GM15510 (cell line): ENCODE data around the gene FAM120B.

Experiments used
- POLR2A ChIP-seq: IDR thresholded peaks from 3 replicates; pipeline ENCODE4 v1.6.1; 2011; ENCODE audit warnings: borderline replicate concordance; ENCODE audit not compliant: insufficient read length; ENCODE audit errors: extremely low read depth

Gene FAM120B

DNA sequence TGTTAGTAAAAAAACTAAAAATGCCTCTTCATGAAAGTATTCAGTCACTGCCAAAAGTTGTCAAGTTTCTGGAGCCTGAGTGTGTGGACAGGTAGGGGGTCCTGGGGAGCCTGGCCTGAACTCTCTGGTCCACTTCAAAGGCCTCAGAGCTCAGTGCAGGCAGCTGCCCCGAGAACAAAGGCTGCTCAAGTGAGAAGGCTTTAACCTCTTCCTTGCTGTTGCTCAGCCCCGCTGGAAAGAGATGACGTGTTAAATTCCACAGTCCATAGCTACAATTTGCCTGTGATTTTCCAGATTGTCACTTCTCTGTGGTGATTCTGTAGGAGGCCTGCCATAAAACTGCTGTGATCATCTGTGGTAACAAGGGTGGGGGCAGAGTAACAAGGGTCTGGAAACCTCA, 96.9 kb downstream of the FAM120B start:
- TF ChIP-seq POLR2A: no peak

DNA sequence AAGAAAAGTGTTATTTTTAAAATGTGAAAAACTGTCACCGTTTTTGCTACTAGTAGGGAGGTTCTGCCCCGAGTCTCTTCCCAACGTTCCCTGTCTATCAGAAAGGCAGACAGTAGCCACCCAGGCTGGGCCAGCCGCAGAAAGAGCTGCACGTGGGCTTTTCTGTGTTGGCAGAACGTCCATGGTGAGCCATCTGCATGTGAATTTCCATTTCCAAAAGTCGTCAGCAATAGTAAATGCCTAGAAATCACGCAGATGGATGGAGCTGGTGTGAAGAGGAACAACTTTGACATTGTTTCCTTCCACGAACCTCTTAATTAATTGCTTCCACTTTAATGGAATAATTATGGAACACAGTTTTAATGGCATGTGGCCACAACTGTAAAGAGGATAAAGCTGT, 97.5 kb downstream of the FAM120B start:
- no peak for TF ChIP-seq POLR2A

DNA sequence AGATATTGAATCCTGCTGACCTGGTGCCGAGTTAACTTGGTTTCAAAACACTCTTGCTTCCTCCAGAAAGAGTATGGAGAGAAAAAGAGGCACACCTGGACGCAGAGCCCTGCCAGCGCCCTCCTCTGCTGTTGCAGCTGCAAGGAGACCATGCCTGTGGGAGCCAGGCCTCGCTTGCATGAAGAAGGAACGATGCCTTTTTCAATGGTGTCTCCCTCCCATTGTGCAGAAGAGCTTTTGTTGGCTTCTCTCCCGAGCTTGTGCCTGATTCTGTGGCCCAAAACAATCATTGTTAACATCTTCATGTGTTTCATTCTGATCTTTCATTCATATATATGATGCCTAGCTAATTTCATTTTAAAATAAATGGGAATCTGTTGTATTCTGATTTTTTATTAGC, 98.1 kb downstream of the FAM120B start:
- TF ChIP-seq POLR2A: no peak

DNA sequence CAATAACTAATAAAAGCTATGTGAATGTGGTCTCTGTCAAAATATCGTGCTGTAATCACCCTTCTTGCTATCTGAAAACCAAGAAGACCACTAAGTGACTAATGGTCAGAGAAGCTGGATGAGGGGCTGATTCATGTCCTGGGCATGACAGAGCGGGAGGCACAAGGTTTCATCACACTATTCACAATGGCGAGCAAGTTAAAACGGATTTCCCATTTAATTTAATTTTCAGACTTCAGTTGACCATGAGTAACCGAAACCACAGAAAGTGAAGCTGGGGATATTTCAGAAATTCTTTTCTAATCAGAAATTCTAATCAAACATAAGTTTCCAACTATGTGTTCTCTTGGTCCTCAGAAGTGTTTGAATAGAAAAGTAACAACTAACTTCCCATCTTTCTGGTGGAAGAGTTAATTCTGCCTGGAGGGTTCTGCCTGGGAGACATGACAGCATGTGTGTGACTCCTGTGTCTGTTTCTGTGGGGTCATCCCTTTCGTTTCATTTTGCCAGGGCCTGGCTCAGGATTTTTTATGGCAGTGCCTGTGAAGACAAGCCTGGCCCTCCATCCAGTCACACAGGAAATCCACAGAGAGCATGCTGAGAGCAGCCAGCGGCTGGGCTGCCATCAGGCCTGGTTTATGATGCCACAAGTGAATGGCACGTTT, 98.9 kb downstream of the FAM120B start:
- no peak for TF ChIP-seq POLR2A

DNA sequence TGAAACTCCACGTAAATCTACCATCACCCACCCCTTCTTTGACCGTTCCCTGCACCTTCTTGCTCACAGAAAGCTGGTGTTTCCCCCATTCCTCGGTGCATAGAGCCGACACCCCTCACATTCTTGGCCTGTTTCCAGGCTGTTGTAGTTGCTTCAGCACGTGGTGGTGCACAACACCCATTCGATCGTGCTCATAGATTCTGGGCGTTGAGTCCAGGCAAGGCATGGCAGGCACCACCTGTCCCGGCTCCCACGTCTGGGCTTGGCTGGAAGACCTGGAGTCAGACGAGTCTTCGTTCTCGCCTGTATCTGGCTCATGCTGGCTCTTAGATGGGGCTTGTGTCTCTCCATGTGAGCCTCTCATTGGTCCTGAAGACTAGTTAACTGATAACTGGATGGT, 100.6 kb downstream of the FAM120B start:
- TF ChIP-seq POLR2A: no peak

DNA sequence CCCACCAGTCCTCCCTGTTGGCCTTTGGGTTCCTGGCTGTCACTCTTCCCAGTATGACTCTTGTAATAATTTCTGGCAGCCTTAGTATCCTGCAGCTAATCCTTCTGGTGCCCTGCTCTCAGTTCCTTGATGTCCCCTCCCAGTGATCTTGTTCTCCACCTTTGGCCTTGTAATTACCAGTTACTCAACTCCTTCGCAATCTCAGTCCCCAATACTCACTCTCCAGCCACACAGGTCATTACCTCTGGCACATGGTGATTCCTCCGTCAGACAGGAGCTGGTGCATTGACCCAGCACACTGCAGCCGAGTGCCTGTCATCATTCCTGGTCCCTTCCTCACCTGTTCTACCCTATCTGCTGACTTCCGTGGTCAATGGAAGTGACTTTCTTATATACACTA, 101.4 kb downstream of the FAM120B start:
- no peak for TF ChIP-seq POLR2A

DNA sequence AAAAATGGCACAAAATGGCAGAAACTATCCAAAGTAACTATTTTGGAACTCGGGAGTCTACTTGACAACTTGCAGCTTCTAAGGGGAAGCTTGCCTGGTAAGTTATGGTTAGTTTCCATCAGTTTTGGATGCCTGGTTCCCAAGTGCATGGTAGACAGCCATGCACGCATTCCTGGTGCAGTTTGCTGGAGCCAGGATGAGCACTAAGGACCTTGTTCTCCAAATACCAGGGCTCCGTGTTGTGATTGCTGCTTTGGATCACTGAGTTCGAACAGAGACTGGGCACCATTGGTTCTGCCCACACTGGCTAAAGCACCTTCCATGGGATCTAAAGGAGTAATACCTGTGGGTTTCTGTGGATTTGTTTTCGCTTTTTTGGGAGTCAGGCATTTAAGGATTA, 103.7 kb downstream of the FAM120B start:
- TF ChIP-seq POLR2A: no peak

DNA sequence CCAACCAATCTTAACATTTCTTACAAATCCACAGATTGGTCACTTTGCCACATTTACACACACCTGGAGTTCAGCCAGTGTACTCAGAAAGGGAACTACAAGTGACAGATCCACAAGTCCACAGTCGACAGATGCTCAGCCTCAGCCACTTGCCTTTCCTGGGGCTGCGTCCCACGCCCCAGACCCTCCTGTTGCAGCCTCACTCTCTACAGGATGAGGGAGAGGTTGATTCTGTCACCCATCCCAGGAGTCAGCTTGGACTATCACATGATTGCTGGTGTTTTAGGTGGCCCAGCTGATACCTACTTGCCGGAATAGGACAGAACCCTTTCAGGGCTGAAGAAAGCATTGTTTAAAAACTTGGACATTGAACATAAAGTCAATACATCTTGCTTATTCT, 108.8 kb downstream of the FAM120B start:
- no peak for TF ChIP-seq POLR2A

DNA sequence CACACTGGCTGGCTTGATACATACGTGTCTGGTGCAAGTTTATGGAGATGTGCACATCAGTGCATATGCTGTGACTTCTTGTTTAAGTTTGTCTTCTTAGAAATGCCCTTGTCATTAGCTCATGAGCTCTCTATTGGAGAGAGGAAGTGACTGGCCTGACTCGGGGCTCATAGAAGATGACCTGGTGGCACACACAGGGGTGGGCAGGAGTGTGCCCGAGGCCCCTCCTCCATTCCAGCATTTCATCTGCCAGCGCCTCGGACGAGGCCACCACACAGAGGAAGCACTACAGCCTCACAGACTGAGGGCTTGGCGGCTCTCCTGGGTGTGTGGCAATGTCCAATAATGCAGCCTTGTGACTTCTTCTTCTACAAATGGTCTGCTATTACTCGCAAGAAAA, 109.7 kb downstream of the FAM120B start:
- no peak for TF ChIP-seq POLR2A

DNA sequence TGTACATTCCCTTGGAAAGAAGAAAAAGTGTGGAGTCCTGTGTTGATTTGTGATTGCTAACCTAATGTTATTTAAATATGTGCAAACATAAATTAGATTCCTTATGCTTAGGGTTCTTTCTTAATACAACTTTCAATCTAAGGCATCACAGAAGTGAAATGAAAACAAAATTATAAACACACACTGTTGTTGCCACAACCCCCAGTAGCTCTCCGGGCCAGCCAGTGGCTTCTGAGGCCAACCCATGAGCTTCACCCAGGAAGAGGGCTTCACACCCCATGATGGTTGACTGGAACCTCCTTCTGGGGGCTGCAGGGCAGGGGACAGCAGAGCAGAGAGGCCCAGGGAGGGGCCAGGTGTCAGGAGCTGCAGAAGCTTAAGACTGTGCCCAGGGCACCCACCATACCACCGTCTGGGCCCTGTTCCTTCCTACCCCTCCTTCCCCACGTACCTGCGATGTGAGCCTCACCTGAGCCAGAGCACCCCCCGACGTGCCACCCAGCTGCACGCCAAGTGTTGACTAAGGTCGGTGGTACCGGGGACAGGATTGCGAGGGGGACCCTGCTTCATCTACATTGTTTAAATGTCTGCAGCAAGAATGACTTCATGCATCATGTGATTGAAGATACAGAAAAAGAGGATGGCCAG, 110.5 kb downstream of the FAM120B start:
- TF ChIP-seq POLR2A: no peak

DNA sequence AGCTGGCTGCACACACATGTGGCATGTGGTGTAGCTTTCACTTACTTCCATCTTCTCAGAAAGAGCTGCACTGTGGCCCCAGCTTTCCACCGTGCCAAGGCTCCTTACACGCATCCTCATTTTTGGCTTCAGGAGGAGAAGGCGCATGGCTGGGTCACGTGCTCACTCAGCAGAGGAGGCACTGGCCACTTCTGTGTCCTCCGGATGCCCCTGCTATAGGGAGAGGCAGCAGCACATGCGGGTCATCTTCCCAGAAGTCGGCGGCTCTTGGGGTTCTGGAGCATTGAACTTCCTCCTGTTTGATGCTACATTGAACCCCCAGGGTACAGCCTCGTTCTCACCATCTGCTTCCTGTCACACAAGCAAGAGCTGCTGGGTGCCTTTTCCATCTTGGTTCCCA, 111.3 kb downstream of the FAM120B start:
- no peak for TF ChIP-seq POLR2A

DNA sequence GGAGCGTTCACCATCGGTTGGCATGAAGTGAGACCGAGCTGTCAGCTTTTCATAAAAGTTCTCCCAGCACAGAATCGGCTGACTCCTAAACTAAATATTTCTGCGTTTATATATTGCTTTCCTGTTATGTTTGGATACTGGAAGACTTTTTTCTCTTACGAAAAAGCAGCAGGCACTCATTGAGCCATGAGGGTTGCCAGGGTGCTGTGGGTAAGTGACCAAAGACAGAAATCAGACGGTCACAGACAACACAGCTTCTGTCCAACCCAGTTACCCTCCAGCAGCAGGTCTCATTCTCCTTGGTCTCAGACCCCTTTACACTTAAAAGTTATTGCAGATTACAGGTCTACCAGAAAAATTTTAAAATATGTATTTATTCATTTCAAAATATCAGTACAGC, 113.7 kb downstream of the FAM120B start:
- no peak for TF ChIP-seq POLR2A

DNA sequence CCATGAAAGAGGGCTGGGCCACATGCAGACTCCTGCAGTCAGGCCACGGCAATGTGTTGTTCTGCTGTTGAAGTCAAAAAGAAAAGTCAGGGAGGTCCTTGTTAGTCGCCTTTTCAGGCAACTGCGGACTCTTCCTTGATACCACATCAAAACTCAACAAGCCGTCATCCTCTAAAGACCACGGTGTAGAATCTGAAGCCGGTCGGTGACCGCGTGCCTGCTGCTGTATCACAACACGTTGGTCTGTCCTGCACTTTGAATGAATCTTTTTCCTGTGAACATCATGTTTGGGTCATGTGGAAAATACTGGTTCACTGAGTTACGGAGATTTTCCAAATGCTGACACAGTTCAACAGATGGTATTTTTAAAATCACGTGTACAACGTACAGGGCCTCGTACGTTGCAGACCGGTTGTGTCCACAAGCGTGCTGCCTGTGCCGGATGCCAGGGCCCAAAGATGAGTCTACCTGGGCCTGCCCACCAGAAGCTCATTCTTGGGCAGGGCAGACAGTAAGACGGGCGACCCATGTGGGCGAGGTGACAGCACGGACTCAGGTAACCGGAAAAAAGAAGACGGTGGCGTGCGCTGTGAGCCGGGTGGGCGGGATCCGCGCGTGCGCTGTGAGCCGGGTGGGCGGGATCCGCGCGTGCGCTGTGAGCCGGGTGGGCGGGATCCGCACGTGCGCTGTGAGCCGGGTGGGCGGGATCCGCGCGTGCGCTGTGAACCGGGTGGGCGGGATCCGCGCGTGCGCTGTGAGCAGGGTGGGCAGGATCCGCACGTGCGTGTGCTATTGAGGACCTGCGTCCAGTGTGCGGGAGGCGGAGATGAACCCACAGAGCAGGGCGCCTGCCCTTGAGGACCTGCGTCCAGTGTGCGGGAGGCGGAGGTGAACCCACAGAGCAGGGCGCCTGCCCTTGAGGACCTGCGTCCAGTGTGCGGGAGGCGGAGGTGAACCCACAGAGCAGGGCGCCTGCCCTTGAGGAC, 114.5 kb downstream of the FAM120B start:
- TF ChIP-seq POLR2A: no peak

DNA sequence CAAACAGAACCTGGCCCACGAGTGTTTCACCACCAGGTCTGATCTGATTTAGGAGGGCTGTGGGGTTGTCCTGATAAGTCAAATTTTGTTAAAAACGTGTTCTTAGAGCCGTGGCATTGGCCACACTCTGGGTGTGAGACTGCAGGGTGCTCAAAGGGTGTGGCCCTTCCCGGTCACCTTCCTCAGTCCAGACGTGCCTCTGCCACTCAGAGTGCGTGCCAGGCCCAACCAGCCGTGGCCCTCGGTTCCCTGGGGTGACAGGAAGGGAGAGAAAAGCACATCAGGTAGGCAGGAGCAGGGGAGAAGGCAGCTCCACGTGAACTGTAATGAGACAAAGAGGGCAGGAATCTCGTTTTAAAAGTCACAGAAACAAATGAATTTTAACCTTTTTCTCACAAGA, 115.4 kb downstream of the FAM120B start:
- TF ChIP-seq POLR2A: no peak

DNA sequence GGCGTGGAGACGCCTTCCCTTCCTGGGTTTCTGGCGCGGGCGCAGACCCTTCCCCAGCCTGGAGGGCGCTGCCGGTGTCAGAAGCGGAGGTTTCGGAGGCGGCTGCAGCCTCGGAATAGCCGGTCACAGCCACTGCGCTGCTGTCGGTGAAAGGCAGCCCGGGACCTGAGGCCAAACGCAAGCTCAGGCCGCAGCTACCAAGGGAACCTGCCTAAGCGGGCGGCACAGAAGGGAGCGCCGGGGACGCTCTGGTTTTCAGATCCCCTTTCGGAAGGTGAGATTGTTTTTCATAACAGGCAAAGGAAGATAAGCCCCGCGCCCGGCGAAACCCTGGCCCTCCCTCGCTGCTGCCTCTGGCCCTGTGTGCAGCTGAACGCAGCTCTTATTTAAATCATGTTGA, 116.5 kb downstream of the FAM120B start:
- TF ChIP-seq POLR2A: no peak
